Measurements from ENCODE around the gene NEK9.

NEK9 gene

GRCh38 chr14:75132382-75133086 is 5.7 kb upstream of the NEK9 start:
- TF ChIP-seq, protein P1, sequence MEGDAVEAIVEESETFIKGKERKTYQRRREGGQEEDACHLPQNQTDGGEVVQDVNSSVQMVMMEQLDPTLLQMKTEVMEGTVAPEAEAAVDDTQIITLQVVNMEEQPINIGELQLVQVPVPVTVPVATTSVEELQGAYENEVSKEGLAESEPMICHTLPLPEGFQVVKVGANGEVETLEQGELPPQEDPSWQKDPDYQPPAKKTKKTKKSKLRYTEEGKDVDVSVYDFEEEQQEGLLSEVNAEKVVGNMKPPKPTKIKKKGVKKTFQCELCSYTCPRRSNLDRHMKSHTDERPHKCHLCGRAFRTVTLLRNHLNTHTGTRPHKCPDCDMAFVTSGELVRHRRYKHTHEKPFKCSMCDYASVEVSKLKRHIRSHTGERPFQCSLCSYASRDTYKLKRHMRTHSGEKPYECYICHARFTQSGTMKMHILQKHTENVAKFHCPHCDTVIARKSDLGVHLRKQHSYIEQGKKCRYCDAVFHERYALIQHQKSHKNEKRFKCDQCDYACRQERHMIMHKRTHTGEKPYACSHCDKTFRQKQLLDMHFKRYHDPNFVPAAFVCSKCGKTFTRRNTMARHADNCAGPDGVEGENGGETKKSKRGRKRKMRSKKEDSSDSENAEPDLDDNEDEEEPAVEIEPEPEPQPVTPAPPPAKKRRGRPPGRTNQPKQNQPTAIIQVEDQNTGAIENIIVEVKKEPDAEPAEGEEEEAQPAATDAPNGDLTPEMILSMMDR (IDR thresholded peaks at IDR 0.05) = peak; percentile 69

GRCh38 chr14:75128596-75128990 is 1.7 kb upstream of the NEK9 start:
- TF ChIP-seq, protein P1 (IDR thresholded peaks at IDR 0.05) = no peak

GRCh38 chr14:75127903-75128595 is 1.2 kb upstream of the NEK9 start:
- TF ChIP-seq, protein P1 (IDR thresholded peaks at IDR 0.05) = no peak

GRCh38 chr14:75126121-75126544 is 715 bp downstream of the NEK9 start:
- TF ChIP-seq, protein P1 (IDR thresholded peaks at IDR 0.05) = no peak

DNA sequence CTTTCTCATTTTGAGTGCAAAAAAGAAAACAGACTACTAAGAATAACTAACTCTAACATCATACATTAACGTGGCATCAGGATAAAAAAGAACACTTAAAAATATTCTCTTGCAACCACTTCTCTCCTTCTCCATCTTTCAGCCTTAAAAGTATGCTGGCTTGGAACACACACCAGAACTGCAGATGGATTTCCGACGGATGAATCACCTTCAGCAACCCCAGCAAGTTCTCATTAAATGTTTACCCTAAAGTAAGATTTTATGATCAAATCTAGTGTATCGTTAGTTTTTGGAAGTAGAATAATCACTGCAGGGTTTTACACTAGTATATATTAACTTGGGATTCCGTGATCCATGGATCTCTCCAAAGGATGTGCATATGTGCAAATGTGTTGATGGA is 1.2 kb downstream of the NEK9 start:
- TF ChIP-seq, protein P1 (IDR thresholded peaks at IDR 0.05) = no peak

GRCh38 chr14:75123991-75124390 is 2.9 kb downstream of the NEK9 start:
- TF ChIP-seq, protein P1 (IDR thresholded peaks at IDR 0.05) = no peak

GRCh38 chr14:75121552-75121951 is 5.3 kb downstream of the NEK9 start:
- TF ChIP-seq, protein P1 (IDR thresholded peaks at IDR 0.05) = no peak

Data from LNCAP (cell line).